ENCODE results near the gene KRTAP27-1. TPM values are rescaled to one million over a fixed set of nuclear protein-coding genes. Genes with fewer than 3 reads are reported as not detected.

KRTAP27-1 gene
- total and polyA plus RNA-seq, 2 of the 8 experiments (the other 6 are each of a cell fraction or from before 2014, with no cell fraction given) = not detected

- 93% methylated on average over 3 of the region's 3 CpGs; no CpG with 5 or more reads in 1 of the 2 experiments for WGBS, 2 experiments (ENCODE audit: extremely low coverage in 1 of 2, insufficient coverage in 1 of 2, insufficient read length in 1 of 2, insufficient replicate concordance in 2 of 2, low coverage in 1 of 2, low lambda C conversion rate in 2 of 2, missing lambda C conversion rate in 1 of 2)
- Histone ChIP-seq H3K79me1 (ENCODE audit: low read depth, low read length) (no peaks in the 10 kb centered on the region), H4K91ac (replicated peaks; ENCODE audit: insufficient read length, low read length) (no peak overlapping the region), H2BK12ac (ENCODE audit: low read depth, low read length) (no peak overlapping the region), H3K79me2 (ENCODE audit: control insufficient read depth in 1 of 2, insufficient read depth in 2 of 2, low read length in 2 of 2) (no peaks in the 10 kb centered on the region), H3K27ac (ENCODE audit: low read depth, low read length) (no peak overlapping the region), H3K18ac (ENCODE audit: extremely low read depth, low read length) (no peak overlapping the region), H3K56ac (replicated peaks; ENCODE audit: insufficient read length, low read depth, low read length) (no peak overlapping the region), H3K4me3 (ENCODE audit: extremely low read depth in 1 of 4, insufficient read depth in 2 of 4, low read depth in 3 of 4, low read length in 4 of 4) (no peak overlapping the region), H3K4me2 (ENCODE audit: insufficient read depth in 1 of 2, low read depth in 2 of 2, low read length in 2 of 2) (no peak overlapping the region), H3K4me1 (replicated peaks in 1 of 4; ENCODE audit: control insufficient read depth in 3 of 4, insufficient read depth in 4 of 4, low read length in 3 of 4) (no peaks in the 10 kb centered on the region), H4K20me1 (replicated peaks in 1 of 2; ENCODE audit: control insufficient read depth in 1 of 2, insufficient read depth in 2 of 2, low read length in 2 of 2) (no peaks in the 10 kb centered on the region), H3K36me3 (ENCODE audit: control insufficient read depth in 2 of 4, insufficient read depth in 4 of 4, low read length in 3 of 4) (no peaks in the 10 kb centered on the region), H2BK20ac (ENCODE audit: low read length) (no peak overlapping the region), H3K23ac (ENCODE audit: insufficient read length) (no peak overlapping the region), H4K5ac (ENCODE audit: insufficient read length, low read depth, low read length) (no peak overlapping the region), H2BK15ac (ENCODE audit: low read length) (no peak overlapping the region), H3K9ac (replicated peaks in 1 of 4; ENCODE audit: extremely low read depth in 1 of 4, low read depth in 3 of 4, low read length in 3 of 4) (no peak overlapping the region), H4K8ac (ENCODE audit: extremely low read depth, insufficient read depth, low read length) (no peak overlapping the region), H3K27me3 (replicated peaks in 1 of 4; ENCODE audit: control insufficient read depth in 3 of 4, extremely low read depth in 1 of 4, insufficient read depth in 3 of 4, low read length in 3 of 4) (no peaks in the 10 kb centered on the region), H2BK120ac (replicated peaks; ENCODE audit: low read depth, low read length) (no peak overlapping the region), H3K9me3 (ENCODE audit: insufficient read depth in 2 of 2, low read depth in 1 of 2, low read length in 1 of 2) (no peaks in the 10 kb centered on the region), H2AK5ac (ENCODE audit: low read depth, low read length) (no peak overlapping the region), H3K23me2 (ENCODE audit: low read depth, low read length) (no peaks in the 10 kb centered on the region), H3K4ac (replicated peaks; ENCODE audit: insufficient read length, low read depth, low read length) (no peak overlapping the region), H2AFZ (ENCODE audit: low read length) (no peak overlapping the region), H2BK5ac (ENCODE audit: low read depth, low read length) (no peak overlapping the region), H3K14ac (ENCODE audit: insufficient read length) (no peak overlapping the region)
- FAIRE-seq (no peak), DNase-seq (ENCODE audit: low read depth in 1 of 2, low spot score in 2 of 2) (no peak)
- POLR2A ChIA-PET (ENCODE audit: partially characterized antibody) = no interaction called here
- CTCF ChIA-PET (ENCODE audit: partially characterized antibody) = interaction anchor here (0.7 to 1.3 kb wide), 4 partner anchors 11 to 498 kb away, joined by 3 to 5 read pairs (median 3); no protein-coding TSS in a partner anchor
- TF ChIP-seq, protein P1, sequence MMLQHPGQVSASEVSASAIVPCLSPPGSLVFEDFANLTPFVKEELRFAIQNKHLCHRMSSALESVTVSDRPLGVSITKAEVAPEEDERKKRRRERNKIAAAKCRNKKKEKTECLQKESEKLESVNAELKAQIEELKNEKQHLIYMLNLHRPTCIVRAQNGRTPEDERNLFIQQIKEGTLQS (IDR thresholded peaks at IDR 0.05; ENCODE audit: insufficient read depth, low read depth, low read length) = no peak
- TF ChIP-seq YY1 (IDR thresholded peaks at IDR 0.05; ENCODE audit: low read depth, low read length) = no peak
Observed at GRCh38 chr21:30333736-30334135, 3.8 kb downstream of the KRTAP27-1 start.

Data from H1 (cell line).